HG03469 (cell line): ENCODE measurements around the gene SCD5.

Source experiments
- ATAC-seq: cut with Tn5 transposase; IDR thresholded peaks from one replicate; pipeline ENCODE4 v1.9.1; 2021; ENCODE audit warnings: mild to moderate bottlenecking, moderate library complexity, moderate number of reproducible peaks; ENCODE audit not compliant: unreplicated experiment

Gene SCD5

DNA sequence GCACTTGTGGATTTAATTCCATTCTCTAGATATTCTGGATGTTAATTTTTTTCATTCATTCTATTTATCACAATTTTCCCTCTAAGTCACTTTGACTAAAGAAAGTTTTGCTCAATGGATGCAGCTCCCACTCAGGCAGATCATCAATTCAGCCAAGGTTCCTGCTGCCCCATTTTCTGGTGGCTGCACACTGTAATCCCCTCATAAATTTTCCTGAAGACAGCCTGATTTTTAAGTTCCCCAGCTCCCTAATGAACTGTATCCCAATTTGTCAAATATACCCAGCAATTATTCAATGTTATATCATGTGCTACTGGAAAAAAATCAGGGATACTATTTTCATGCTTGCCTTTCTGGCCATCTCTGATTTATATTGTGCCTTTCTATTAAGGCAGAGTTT, 61.2 kb downstream of the SCD5 start:
- ATAC-seq: no peak

GRCh38 chr4:82733636-82734035, 65.0 kb downstream of the SCD5 start:
- no peak for ATAC-seq

GRCh38 chr4:82728301-82728700, 70.3 kb downstream of the SCD5 start:
- ATAC-seq: no peak

DNA sequence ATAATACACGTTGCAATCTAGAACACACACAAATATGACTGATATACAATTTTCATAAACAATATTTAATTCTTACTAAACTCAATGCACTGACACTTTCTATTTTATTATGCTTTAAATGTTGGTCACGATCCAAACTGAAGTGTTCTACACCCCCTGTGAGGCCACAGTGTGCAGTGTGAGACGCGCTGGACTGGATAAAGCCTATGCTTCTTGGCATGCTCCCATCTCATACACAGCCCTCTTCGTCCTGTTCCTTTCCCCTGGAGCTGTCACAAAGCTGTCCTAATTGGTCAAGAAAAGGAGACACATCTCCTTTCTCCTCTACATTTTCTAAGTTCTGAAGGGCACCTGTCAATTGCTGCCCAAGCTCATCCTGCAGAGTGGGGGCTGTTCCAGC, 72.0 kb downstream of the SCD5 start:
- ATAC-seq: no peak

DNA sequence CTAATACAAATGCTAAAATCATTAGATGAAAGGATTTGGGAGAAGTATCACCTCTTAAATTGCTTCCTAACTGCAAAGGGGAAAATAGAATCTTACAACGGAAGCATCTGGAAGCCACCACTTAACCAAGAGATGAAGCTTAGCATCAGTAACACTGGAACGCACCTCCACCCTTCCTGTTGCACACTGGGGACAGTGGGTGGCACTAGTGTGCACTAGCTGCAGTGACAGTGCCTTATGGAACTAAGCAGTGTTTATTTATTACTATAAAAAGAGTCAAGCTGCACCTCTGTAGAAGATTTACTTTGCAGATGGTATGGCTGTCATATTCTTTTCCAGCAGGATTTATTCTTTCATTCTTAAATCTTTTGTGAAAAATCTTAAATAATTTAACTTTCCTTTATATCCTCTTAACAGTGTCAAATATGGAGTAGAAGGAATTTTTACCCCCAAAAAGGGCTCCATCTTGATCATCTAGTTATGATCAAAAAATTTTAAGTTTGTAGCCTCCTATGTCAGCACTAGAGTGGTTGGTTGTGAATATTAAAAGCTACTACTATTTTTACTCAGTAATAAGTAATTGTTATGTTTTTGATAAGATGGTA, 76.7 kb downstream of the SCD5 start:
- no peak for ATAC-seq

DNA sequence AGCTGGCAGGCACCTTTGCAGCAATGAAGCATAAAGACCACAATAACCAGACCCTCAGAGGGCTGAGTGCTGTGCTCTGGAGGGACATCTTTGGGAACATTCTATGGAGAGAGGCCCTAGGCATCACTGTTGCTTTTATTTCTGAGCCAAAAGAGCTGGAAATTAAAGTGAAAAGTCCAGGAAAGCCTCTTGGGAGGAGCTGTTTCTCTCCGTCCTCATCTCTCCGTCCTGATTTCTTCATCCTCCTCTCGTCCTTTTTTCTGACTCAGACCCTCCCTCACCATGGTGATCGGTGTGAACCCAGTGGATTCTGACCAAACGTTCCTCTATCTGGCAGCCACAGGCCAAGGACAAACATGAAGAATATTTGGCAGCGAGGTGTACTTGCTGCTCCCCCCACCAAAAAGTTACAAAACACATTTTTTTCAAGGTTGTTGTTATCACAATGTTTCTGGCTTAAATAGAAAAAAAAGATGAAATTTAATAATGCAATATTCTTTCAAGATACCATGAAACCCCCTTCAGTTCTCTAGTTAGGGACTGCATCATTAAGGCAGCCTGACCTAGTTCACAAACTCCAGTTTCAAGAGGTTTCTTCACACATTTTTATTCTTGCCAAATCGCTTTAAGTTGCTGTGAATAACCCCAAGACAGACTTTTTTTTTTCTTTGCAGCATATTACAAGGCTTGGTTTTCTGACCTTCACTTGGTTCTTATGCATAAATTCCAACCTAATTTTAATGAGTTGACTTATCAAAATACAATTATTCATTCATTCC, 80.2 kb downstream of the SCD5 start:
- ATAC-seq: no peak

GRCh38 chr4:82715731-82716617, 82.6 kb downstream of the SCD5 start:
- no peak for ATAC-seq

DNA sequence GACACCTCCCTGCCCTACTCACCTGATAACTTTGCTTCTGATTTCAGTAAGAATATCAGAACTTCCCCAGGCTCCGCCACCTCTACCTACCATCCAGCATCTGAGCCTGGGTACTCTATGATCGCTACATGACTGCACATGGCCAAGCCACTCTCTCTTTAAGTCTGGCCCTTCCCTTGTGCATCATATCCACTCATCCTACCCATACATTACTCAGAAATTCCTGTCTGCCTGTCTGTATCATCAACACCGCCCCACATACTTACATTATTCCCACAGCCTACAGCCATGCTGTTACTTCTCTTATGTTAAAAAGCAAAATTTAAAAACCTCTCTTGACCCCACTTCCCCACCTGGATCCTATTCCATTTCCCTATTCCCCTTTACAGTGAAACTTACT, 84.7 kb downstream of the SCD5 start:
- ATAC-seq: no peak

DNA sequence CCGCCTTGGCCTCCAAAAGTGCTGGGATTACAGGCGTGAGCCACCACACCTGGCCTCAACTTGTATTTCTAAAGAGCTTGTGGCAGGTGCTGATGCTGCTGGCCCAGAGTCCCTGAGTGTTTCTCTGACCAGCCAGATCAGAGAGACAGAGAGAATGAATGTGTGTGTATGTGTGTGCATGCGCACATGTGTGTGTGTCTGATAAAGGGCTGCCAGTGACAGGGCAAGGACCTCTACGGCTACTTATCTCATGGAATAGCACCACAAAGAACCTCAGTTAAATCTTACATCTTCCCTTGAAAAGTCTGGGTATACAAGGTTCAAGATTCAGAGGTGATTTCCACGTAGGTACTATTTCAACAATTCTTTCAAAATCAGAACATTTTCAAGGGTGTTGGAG, 86.0 kb downstream of the SCD5 start:
- no peak for ATAC-seq

DNA sequence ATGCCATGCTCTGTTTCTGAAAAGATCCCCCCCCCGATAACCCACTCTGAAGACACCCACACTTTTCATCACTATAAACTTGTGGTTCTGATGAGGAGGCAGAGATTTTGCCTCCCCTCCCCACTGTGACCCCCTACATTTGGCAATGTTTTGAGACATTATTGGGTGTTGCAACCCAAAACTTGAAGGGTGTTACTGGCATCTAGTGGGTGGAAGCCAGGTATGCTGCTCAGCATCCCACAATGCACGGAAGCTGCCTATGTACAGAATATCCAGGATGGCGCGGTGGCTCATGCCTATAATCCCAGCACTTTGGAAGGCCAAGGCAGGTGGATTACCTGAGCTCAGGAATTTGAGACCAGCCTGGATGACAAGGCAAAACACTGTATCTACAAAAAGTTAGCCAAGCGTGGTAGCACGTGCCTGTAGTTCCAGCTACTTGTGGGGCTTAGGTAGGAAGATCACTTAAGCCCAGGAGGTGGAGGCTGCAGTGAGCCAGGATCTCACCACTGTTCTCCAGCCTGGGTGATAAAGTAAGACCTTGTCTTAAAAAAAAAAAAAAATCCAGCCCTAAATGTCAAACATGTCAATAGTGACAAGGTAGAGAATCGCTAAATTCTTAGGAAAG, 87.3 kb downstream of the SCD5 start:
- no peak for ATAC-seq

DNA sequence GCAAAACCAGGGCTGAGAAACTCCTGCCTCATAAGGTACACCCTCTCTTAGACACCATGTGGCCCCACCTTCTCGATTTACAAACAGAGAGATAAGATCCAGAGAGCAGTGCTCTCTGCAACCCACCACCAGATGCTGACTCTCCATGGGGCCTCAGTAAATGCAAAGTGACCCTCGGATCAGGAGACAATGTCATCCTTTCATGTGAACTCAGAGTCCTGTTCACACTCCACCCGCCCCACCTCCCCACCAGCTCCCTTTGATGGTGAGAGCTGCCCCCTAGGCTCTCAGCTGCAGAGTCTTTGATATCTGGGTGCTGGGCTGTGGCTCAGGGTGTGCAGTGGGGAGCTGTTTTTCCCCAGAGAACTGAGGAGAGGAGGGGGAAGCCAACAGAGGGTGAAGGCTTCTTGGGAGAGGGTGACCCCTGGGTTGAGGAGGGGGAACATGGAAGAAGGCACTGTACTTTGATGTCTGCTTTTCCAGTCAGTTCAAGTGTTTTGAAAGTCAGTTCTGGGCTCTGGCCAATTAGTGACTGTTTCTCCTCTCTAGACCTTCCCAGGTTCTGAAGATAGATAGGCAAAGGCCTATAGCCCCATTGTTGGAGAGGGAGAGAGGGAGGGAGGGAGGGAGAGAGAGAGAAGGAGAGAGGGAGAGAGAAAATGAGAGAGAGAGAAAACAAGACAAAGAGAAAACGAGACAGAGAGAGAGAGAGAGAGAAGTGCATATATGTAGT, 88.2 kb downstream of the SCD5 start:
- no peak for ATAC-seq

- ATAC-seq: no peak
Measured at GRCh38 chr4:82708982-82709381, 89.6 kb downstream of the SCD5 start.

- no peak for ATAC-seq
Measured at GRCh38 chr4:82706349-82707000, 92.1 kb downstream of the SCD5 start.

DNA sequence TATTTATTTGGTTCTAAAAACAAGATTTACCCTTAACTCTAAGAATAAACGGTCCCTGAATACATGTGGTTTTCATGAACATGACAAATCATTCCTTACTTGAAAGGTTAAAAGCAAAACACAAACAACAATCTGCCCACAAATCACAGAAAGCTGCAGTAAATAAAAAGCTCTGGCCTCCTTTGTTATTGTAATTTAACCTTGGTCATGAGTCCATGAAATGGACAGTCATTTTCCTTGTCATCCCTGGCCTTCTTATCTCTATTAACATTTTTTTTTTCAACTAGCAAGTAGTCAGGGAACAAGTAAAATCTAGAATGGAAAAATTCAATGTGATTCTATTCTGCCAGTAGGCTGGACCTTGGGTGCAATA, 92.7 kb downstream of the SCD5 start:
- no peak for ATAC-seq

- no peak for ATAC-seq
Measured at GRCh38 chr4:82705169-82705927, 93.2 kb downstream of the SCD5 start.

GRCh38 chr4:82704156-82704555, 94.4 kb downstream of the SCD5 start:
- no peak for ATAC-seq

GRCh38 chr4:82698412-82698811, 100.2 kb downstream of the SCD5 start:
- no peak for ATAC-seq

DNA sequence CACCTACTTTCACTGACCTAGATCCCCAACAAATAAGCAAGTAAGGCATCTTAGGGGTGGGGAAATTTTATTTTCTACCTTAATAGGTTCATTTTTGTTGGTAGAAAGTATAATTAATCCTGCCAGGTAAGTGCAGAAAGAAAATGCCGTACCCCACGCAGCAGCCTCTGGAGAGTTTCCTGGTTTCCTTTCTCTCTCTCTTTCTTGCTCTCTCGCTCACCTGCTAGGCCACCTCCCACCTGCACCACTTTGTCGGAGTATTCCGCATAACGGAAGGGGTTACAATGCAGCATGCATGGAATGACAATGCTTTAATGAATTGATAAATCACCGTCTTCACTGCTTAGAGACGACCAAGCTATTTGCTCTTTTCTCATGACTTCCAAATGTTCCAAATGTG, 101.0 kb downstream of the SCD5 start:
- no peak for ATAC-seq

DNA sequence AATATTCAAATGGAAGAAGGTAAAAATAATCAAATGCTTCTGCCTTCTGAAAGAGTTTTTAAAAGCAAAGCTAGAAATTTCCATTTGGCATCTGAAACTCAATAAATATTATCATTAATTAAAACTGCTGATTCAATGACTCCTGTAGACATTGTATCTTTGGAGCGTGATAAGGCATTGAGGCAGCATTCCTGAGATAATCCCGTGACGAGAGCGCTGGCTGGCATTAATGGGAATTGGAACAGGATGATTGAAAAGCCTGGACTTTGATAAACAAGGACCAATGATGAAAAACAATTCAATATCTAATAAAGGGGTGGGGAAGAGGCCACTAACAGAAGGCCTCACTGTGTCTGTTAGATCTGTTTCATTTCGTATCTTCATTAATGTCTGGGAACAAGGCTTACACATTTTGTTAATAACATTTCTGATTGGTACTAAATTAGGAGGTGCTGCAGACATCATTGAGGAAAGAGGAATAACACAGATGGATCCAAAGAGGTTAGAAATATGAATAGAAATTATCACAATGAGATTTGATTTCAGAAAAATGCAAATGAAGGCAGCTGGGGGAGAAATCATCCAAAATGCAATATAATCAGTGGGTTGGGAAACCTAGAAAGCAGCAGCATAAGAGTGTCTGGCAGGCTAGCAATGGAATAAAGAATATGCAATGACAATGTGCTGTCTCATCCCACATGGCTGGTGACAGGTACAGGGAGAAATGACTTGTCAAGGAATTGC, 102.3 kb downstream of the SCD5 start:
- ATAC-seq: no peak
